ENCODE measurements around the gene DHRS7B.
A peak's percentile ranks its signal among the peaks of the same experiment; 100 is the strongest.
"Not testable (repeated sequence)": the region's sequence is repeated elsewhere in the genome, so short reads cannot be mapped to it uniquely, and the experiment has no call there.

DHRS7B gene, protein sequence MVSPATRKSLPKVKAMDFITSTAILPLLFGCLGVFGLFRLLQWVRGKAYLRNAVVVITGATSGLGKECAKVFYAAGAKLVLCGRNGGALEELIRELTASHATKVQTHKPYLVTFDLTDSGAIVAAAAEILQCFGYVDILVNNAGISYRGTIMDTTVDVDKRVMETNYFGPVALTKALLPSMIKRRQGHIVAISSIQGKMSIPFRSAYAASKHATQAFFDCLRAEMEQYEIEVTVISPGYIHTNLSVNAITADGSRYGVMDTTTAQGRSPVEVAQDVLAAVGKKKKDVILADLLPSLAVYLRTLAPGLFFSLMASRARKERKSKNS

DNA sequence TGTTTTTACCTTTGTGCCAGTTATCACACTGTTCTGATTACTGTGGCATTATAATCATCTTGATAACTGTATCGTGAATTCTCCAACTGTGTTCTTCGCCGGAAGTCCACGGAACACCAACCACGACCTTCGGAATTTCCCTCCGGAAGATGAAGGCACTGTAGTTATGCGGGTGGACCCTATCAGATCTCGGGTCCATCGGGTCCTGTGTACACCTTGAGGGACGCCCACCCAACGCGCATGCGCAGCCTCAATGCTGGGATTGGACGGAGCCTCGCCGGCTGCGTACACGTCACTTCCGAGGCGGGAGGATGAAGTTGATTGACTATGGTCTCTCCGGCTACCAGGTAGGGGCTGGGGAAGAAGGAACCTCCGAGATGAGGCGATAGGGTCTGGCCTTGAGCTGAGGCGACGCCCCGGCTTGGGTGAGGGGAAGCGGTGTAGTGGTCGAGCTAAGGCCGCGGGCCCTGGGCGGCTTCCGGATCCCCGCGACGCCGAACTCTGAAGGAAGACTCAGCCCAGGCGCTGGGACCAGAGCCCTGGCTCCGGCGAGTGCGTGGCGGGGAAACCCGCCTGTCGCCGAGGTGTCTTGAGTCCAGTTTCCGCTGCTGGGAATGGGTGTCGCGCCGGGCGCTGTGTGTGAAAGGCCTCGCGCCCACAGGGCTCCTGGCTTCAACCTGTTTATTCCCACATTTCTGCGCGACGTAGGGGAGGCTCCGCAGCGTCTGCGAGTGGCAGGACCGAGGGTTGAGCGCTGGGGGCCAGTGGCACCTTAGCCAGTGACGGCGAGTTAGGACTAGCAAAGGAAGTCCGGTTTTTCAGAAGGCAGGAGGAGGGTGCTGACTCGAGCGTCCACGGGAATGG lies at the start of gene DHRS7B:
Gene DHRS7B (plus strand): TSS at position 320 of the 864 bp plus-strand sequence. CDS start 8 bp downstream, at position 328.
- DNase-seq = peak; percentile 30

DNA sequence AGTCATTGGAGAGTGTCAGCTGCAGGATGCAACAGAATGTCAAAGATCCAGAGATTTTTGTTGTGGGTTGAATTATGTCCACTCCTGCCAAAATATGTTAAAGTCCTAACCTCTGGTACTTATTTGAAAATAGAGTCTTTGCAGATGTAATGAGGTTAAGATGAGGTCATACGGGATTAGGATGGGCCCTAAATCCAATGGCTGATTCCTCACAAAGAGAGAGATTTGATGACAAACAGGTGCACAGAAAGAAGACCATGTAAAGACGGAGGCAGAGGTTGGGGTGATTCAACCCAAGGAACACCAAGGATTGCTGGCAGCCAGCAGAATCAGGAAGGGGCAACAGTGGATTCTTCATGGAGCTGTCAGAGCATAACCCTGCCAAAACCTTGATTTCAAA lies 49.5 kb upstream of the DHRS7B start:
- DNase-seq = no peak

DNA sequence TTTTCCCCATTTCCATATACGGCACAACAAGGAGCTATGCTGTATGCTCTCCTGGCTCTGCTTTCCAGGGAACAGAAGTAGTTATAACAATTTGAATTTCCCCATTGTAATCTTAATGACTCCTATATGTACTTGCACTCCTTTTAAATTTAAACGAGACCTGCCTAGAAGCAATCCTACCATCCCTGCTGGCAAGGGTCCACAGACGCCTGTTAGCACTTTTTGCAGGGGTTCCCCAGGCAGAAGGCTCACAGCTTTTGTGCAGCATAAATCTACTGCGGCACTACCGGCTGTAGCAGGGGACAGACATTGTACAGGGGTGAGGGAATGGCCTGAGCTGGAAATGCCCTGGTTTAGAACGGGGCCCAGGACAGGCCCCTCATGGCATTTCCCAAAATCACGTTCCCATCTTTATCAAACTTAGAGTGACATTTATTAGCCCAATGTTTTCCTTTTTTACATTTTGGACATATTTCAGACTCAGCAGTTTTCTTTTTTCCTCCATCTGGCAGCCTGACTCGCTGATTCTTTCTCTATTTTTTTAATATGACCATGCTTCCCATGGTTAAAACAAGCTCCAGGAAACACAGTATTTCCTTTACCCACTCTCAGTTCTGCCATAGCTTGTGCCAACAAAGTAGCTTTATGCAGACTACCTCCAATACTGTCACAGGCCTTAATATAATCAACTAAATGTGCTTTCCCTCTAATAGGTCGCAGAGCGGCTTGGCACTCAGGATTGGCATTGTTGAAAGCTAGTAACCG lies 48.6 kb upstream of the DHRS7B start:
- no peak for DNase-seq

DNA sequence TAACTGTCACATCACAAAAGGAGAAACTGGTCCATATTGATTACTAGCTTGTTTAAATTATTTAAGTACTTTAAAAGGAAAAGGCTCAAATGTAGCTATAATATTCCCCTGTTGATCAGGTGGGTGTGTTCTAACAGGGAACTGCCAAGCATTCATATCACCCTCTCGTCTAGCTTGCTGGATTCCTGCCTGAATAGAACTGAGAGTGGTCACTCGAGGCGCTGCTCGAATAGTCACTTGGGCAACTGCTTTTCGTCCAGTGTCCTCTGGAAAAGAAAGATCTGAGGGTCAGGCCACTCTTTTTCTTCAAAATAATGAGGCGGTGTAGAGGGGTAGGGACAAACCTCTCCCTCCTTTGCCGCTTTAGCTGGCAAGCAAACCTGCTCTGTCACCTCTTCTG lies 47.6 kb upstream of the DHRS7B start:
- no peak for DNase-seq

DNA sequence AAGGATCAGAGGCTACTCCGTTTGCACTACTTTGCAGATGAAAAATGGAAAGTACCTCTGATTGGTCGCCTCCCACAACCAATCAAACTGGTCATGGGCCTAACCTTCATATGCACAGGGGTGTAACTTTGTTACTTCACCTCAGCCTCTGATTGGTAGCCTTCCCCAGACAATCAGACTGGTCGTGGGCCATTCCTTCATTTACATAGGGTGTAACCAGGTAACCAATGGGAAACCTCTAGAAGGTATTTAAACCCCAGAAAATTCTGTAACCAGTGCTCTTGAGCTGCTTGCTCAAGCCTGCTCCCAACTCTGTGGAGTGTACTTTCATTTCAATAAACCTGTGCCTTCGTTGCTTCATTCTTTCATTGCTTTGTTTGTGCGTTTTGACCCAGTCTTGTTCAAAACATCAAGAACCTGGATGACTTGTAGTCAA lies 44.7 kb upstream of the DHRS7B start:
- no peak for DNase-seq

DNA sequence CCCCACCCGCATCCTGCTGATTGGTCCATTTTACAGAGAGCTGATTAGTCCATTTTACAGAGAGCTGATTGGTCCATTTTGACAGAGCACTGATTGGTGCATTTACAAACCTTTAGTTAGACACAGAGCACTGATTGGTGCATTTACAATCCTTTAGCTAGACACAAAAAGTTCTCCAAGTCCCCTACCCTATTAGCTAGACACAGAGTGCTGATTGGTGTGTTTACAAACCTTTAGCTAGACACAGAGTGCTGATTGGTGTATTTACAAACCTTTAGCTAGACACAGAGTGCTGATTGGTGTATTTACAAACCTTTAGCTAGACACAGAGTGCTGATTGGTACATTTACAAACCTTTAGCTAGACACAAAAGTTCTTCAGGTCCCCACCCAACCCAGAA lies 41.5 kb upstream of the DHRS7B start:
- not testable (repeated sequence) for DNase-seq

DNA sequence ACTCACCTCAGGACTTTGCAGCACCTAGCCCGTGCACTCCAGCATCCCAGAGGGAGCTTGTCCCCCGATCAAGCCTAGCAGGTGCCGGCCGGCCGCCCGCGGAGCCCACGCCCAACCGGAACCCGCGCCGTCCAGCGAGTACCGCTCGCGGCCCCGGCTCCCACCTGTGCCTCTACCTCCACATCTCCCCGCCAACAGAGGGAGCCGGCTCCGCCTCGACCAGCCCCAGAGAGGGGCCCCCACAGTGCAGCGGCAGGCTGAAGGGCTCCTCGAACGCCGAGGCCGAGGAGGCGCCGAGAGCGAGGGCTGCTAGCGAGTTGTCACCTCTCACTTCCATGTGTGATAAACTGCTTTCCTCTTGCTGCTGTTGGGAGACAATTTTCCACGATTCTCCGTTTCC lies 41.1 kb upstream of the DHRS7B start:
- DNase-seq = no peak

DNA sequence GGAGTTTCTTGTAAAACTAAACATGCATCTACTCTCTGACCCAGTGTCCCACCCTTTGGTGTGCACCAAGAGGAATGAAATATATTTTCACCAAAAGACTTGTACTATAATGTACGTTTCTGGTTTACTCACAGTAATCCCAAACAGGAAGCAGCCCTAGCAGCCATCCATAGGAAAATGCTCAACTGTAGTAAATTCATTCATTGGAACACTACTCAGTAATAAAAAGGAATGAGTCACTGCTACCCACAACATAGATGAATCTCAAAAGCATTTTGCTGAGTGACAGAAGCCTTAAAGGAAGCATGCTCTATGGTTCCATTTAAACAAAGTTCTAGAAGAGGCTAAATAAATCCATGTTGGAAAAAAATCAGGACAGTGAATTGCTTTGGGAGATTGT lies 37.6 kb upstream of the DHRS7B start:
- DNase-seq = no peak

DNA sequence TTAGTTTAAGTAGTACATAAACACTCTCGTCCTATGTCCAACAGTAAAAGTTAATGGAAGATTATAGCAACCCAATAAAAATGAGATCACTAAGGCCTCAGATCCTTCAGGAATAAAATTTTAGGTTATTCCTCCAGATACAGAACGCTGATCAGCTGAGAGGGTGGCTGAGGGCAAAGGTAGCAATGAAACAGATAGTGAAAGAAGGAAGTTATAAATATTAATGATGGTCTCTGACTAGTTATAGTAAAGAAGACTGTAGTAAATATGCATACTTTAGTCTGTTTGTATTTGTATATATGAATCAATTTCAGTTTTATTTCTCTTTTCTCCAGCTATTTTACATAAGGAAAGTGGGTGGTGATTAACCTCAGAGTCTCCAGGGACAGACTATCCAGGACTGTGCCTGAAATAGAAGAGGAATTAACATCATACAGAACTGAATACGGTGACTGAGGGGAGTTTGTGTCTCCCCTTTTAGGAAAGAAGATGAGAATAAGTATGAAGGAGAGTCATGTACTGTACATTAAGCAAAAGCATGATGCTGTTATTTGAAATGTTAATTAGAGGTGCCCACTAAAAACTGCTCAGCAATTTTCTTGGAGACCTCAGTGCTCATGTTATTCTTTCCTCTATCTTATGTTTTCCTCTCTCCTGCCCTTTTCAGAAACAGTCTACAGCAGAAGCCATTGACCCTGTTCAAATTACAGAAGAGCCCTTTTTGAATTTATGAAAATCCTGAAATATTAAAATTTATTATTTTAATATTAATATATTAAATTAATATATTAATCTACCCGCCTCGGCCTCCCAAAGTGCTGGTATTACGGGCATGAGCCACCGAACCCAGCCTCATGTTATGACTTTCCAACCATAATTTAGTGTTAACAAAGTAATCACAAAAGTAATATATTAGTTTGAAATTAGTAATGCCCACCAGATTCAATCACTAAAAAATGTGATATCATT lies 36.5 kb upstream of the DHRS7B start:
- no peak for DNase-seq

DNA sequence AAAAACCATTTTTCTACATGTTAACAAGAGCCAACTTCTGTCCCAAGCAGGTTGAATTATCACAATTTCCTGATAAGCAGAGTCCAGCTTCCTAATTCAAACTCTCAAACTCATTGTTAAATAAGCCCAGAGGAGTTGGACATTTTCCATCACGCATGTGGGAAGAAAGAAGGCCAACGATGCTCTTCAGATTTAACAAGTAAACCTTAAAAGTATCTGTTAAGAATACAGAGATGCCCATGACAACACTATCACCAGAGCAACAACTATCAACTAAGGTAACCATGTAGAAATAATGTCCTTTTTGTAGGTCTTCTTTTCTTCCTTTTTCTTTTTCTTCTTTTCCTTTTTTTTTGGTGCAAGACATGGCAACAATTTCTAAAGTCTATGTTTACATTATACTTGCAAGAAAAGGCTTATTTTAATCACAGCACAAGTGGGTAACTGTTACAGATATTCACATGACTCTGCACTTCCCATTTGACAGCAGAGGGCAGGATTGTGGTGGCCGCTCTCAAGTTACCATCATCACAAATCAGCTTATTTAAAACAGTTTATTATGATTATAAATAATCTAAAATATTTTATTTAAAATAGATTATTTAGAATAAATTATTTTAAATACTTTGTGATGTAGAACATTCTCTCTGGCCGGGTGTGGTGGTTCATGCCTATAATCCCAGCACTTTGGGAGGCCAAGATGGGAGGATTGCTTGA lies 35.7 kb upstream of the DHRS7B start:
- no peak for DNase-seq

DNA sequence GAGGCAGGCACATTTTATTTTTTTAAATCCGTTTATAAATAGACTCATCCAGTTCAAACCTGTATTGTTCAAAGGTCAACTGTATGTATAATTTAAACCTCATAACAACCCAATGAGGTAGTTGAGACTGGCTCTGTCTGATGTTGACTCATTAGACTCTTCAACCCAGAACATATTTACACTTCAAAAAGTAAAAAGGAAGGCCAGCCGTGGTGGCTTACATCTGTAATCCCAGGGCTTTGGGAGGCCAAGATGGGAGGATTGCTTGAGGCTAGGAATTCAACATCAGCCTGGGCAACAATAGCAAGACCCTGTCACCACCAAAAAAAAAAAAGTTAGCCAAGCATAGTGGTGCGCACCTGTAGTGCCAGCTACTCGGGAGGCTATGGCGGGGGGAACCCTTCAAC lies 32.5 kb upstream of the DHRS7B start:
- DNase-seq = no peak

DNA sequence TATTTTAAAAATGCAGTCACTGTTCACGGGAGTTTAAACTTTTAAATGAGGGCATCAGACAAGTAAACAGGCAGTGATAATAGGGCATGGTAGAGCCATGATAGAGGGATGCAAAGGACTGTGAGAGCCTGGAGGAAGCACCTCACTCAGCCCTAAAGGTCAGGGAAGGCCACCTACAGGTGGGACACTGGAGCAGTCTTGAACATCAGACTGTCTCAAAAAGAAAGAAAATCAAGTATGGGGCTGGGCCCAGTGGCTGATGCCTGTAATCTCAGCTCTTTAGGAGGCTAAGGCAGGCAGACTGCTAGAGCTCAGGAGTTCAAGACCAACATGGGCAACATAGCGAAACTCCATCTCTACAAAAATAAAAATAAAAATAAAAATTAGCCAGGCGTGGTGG lies 31.0 kb upstream of the DHRS7B start:
- no peak for DNase-seq

DNA sequence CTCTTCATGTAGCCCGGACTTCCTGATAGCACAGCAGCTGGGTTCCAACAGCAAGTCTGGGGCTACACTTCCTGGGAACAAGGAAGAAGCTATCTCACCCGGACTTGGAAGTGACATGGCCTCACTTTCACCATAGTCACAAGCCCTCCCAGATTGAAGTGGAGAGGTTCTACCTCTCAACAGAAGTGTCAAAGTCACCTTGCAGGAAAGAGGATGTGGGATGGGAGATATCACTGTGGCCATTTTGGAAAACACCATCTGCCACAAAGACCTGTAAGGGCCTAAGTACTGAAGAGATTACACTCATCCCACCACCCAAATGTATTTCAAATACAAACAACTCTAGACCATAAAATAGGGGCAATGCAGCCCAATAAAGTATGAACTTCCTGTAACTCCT lies 29.9 kb upstream of the DHRS7B start:
- DNase-seq = no peak

DNA sequence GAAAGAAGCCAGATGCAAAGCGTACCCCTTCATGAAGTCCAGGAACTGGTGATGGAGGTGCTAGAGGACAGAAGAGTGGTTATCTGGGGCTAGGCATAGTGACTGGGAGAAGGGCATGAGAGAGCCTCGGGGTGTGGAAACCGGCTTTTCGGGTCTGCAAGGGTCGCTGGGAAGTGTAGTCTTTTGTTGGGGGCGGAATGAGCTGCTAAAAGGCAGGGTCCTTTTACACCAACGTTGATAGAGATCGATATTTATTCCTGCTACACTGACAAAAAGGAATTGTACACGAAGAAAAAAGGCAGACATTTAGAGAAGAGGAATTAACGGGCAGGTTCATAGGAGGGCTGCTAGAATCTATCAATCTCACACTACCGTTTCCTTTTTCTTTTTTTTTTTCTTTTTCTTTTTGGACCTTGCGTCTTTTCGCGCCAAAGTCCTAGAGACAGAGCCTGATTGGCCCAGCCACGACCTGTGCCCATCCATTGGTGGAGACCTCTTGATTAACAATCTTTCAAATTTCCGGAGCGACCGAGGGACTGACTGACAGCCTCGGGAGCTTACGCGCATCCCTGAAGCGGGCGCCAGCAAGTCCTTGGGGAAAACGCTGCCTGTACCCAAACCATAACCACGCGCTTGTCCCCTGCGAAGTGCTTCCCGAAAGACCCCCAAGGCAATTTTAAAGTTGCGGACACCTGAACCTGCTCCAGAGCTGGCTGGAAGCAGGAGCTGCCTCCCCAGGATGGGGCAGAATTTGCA lies 27.7 kb upstream of the DHRS7B start:
- no peak for DNase-seq

DNA sequence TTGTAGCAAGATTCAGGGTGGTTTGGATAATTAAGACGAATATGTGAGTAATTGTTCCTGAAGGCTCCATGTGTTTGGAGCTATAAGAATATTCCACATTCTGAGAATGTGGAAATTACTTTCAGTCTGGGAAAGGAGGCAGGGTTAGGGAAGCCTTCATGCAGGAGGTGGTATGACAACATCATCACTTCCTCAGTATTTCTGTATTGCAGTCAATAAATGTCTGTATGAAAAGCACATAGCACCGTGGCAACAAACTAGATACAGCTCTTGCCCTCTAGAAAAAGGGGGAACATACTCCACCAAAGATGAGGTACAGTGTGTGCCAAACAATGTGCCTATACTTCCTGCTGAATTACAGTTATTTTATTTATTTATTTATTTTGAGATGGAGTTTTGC lies 26.1 kb upstream of the DHRS7B start:
- DNase-seq = no peak

DNA sequence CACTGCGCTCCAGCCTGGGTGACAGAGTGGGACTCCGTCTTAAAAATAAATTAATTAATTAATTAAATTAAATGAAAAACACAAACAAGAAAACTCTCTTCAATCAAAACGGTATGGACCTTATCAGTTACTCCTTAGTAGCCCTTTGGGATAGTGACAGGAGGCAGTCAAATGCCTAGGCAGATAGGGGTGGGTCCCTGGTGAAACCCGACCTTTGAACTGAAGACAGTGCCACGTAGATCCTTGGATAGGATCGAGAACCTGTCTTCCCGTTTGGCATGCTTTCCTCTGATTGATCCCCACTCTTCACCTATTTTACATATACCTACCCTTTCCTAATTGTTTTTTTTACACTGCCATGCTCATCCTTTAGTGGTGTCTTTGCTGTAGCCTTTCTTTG lies 22.2 kb upstream of the DHRS7B start:
- no peak for DNase-seq

DNA sequence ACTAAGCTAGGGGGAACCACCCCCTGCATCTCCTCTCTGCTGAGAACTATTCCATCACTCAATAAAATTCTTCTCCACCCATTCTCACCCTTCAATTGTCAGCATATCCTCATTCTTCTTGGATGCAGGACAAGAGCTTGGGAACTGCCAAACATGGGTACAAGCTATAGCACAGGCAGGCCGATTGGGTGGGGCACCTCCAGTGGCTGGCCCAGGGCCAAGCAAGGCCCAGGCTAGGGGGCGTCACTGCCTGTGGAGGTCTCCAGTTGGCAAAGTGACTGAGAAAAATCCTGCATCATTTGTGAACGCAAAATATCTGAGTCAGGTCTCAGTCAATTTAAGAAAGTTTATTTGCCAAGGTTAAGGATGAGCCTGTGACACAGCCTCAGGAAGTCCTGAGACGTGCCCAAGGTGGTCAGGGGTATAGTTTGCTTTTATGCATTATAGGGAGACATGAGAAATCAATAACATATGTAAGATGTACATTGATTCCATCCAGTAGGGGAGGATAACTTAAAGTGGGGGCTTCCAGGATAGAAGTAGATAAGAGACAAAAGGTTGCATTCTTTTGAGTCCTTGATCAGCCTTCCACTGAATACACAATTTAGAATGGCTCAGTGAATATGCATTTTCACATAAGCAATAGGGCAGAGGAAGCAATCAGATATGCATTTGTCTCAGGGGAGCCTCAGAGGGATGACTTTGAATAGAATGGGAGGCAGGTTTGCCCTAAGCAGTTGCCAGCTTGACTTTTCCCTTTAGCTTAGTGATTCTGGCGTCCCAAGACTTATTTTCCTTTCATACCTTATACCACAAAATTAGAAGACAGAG lies 21.5 kb upstream of the DHRS7B start:
- DNase-seq = no peak

DNA sequence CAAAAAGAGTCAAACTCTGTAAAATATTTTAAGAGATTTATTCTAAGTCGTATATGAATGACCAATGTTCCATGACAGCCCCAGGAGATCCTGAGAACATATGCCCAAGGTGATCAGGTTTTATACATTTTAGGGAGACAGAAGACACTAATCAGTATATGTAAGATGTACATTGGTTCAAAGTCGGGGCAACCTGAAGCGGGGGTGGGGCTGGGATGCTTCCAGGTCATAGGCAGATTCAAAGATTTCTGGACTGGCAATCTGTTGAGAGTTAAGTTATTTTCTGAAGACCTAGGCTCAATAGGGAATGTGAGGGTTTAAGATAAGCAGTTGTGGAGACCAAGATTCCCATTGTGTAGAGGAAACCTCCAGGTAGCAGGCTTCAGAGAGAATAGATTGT lies 20.4 kb upstream of the DHRS7B start:
- DNase-seq = no peak

DNA sequence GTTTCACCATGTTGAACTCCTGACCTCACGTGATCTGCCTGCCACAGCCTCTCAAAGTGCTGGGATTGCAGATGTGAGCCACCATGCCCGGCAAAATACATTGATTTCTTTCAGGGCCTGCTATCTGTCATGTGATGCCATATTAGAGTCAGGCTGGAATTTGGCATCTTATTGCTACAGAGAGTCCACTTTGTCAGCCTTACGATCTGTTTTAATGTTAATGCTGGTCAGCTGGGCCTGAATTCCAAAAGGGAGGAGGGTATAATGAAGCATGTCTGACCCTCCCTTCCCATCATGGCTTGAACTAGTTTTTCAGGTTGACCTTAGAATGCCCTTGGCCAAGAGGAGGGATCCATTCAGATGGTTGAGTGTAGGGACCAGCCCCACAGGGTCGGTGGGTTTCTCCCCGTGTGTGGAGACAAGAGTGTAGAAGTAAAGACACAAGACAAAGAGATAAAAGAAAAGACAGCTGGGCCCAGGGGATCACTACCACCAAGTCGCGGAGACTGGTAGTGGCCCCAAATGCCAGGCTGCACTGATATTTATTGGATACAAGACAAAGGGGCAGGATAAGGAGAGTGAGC lies 19.6 kb upstream of the DHRS7B start:
- DNase-seq = not testable (repeated sequence)

Measured in cortex of kidney (tissue), 1 donor.